ENCODE measurements around the gene OTUD5.
"Not testable (repeated sequence)": the region's sequence is repeated elsewhere in the genome, so short reads cannot be mapped to it uniquely, and the experiment has no call there.

The OTUD5 gene

DNA sequence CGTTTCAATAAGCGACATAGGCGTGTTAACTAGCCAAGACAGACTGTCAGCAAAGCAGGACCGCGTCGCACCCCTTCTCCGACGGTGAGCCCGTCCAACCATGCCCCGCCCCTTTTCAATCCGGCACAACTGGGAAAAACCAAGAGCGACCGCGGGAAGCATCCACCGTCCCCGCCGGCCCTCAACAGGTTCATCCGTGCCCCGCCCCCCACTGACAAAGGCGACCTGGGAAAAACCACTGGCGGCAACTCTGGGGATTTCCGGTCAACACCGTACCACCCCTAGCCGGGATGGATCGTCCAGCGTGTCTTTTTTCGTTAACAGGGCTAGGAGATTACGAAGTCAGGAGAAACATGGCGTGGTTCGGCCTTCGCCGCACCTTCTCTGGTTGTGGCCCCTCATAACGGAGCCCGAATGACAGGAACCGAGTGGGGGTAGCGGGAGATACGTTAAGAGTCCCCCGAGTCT lies 60.2 kb downstream of the OTUD5 start:
- DNase-seq (peak in 1 of 2 donors; percentile 64), ATAC-seq (peak; percentile 36)
- H3K27me3 Mint-ChIP-seq = no peaks in the 10 kb centered on the region
- H3K9me3 Mint-ChIP-seq = no peaks in the 10 kb centered on the region
- H3K27ac Mint-ChIP-seq = peak overlapping the region; percentile 93 to 97
- peak overlapping the region; percentile 81 to 95 for H3K4me3 Mint-ChIP-seq
- H3K4me1 Mint-ChIP-seq = peaks cover 37% of the 10 kb centered on the region

DNA sequence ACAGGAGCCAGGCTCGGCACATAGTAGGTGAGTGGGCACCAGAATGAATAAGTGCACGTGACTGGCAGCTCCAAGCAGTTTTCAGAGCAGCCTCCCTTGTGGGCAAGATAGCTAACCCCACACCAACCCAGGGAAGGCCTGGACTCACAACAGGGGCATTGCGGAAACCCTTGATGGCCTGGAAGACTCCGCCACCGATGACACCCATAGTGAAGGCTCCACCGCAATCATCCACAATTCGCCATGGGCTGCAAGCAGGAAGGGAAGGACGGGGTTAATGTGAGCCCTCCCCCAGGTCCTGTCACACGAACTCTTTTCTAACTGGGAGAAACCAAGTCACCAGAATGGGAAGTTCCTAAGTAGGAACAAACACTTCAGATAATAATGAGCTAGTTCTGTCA lies 60.8 kb downstream of the OTUD5 start:
- ATAC-seq = no peak
- Mint-ChIP-seq H3K9me3 (no peaks in the 10 kb centered on the region), H3K4me1 (peaks cover 34% of the 10 kb centered on the region), H3K27me3 (no peaks in the 10 kb centered on the region), H3K4me3 (peak overlapping the region; percentile 81 to 95), H3K27ac (peak overlapping the region; percentile 86 to 97)
- no peak for DNase-seq

DNA sequence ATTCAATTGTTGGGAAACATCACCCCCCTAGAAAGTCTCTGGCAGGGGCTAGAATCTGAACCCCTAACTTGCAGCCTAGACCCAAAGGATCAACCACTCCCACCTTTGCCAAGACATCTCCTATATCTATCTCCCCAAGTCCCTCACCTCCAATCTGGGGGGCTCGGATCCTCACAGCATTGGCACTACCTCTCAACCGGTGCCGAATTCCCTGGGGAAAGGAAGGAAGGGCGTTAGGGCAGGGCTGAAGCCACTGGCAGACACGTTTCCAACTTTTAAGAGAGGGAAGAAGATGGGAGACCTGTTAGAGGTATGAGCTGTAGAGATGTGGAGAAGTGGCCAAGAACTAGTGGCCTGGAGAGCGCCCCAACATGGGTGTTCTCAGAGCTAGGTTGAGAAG lies 62.5 kb downstream of the OTUD5 start:
- ATAC-seq (no peak), DNase-seq (no peak)
- Mint-ChIP-seq H3K4me1 (peaks cover 39% of the 10 kb centered on the region), H3K4me3 (no peak overlapping the region), H3K27ac (peak overlapping the region in 1 of 2 donors; percentile 34), H3K9me3 (no peaks in the 10 kb centered on the region), H3K27me3 (no peaks in the 10 kb centered on the region)

DNA sequence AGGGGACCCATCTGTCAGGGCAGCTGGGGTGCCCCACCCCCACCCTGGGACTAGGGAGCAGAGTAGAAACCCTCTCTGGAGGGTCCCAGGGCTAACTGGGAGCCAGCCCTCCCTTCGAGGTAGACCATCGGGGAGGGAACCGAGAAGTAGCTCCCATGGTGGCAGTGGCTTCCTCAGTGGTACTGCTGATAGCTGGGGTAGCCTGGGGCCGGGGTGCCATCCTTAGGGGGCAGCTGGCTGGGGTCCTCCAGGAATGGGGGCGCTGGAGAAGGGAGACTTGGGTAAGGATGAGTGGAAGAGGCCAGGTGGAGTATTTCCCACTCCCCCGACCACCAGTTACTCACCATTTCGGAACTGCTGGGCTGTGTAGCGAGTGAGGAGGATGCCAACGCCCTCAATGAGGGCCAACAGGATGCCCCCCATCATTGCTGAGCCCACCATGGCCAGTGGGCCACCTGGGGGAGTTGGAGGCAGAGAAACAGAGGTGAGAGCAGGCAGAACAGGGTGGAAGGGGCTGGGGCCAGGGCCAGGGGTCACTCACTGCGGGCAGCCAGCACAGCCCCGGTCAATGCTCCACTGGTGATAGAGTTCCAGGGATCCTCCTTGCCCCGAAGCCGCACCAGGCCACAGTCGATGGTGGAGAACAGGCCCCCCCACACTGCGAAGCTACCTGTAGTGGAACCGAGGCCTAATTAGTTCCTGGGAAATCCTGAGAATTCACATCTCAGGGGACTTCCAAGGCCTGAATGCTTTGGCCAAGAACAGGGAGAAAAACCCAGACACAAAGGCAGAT lies 63.7 kb downstream of the OTUD5 start:
- no peak overlapping the region for H3K4me3 Mint-ChIP-seq
- no peak overlapping the region for H3K27ac Mint-ChIP-seq
- no peak for DNase-seq
- peaks cover 39% of the 10 kb centered on the region for H3K4me1 Mint-ChIP-seq
- no peak for ATAC-seq
- no peaks in the 10 kb centered on the region for H3K27me3 Mint-ChIP-seq
- no peaks in the 10 kb centered on the region for H3K9me3 Mint-ChIP-seq

DNA sequence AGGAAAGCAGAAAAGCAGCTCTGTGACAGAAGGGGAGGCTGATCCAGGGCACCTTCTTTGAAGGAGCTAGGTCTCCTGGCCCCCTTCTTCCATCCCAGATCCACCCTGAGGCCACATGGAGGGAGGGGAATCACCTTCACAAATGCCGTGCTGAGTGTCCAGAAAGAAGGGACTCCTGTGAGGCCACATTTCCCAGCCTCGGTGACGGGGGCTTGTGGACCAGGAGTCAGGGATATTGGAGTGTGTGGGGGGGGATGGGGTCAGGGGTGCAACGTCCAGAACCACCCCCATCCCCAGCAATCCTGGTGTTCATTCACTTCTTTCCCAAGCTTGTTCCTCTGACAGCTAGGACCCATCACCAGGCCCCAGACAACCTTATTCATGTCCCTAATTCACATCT lies 64.5 kb downstream of the OTUD5 start:
- ATAC-seq = no peak
- DNase-seq = no peak
- Mint-ChIP-seq H3K4me1 (peaks cover 36% of the 10 kb centered on the region), H3K9me3 (no peaks in the 10 kb centered on the region), H3K27me3 (no peaks in the 10 kb centered on the region), H3K4me3 (no peak overlapping the region), H3K27ac (peak overlapping the region in 1 of 2 donors; percentile 57)

DNA sequence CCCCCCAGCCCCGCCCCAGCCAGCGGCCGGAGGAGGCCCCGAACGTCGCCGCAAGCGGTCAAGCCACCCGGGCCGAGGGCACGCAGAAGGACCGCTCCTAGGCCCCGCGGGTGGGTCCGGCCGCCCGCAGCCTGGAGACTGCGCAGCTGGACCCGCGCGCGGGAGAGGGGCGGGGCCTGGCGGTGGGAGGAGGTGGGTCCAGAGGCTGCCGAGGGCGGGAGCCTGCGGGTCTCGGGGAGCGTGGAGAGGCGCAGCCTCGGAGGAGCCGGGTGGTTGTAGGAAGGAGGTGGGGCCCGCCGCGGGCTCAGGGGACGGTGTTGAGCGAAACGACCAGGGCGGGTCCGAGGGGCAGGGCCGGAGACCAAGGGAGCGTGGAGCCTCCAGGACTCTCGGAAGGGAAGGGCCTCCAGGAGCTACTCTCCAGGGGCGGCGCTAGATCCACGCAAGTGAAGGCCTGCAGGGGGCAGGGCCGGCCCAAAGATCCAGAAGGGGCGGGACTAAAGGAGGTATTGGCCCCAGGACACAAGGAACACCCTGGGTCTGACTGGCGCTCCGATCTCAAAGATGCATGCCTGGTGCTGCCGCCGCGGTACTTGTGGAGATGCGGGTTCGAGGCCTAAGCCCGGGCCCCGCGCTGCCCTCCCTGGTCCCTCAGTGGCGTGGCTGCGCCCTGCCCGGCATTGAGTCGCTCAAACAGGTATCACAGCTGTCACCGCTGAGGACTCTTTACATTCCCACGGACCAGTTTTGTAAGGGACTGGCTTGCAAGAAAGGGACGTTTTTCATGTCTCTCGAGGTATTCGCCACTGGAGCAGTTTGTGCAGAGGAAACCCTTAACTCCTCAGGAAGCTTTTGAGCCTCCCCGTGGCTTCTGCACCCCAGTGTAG lies 65.8 kb downstream of the OTUD5 start:
- peak overlapping the region; percentile 93 to 97 for H3K4me3 Mint-ChIP-seq
- H3K9me3 Mint-ChIP-seq = no peaks in the 10 kb centered on the region
- peaks cover 33% of the 10 kb centered on the region for H3K4me1 Mint-ChIP-seq
- peak overlapping the region in 1 of 2 donors; percentile 20 for H3K27ac Mint-ChIP-seq
- DNase-seq = peak; percentile 66 to 82
- no peaks in the 10 kb centered on the region for H3K27me3 Mint-ChIP-seq
- peak; percentile 91 for ATAC-seq

DNA sequence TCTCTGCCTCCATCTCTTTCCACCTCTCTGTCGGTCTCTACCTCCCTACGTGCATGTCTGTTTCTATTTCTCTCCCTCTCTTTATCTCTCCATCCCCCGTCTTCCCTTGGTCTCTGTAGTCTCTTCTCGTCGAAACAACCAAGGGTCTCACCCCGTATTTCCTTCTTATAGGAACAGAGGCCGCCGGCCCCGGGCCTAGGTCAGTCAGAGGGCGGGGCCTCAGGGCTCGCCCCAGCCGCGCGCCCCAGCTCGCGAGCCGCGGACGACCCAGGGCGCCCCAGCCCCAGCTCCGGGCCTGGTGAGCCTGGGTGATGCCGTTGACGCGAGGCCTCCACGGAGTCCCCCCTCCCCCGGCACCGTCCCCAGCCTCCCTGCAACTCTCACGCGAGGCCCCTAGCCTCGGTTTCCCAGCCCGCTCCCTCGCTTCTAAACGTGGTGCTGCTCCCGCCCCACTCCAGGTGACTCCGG lies 66.4 kb downstream of the OTUD5 start:
- Mint-ChIP-seq H3K9me3 (no peaks in the 10 kb centered on the region), H3K27me3 (no peaks in the 10 kb centered on the region), H3K4me1 (peaks cover 29% of the 10 kb centered on the region), H3K4me3 (peak overlapping the region; percentile 93 to 97), H3K27ac (peak overlapping the region in 1 of 2 donors; percentile 90)
- DNase-seq = peak in 1 of 2 donors; percentile 35
- peak; percentile 73 for ATAC-seq

DNA sequence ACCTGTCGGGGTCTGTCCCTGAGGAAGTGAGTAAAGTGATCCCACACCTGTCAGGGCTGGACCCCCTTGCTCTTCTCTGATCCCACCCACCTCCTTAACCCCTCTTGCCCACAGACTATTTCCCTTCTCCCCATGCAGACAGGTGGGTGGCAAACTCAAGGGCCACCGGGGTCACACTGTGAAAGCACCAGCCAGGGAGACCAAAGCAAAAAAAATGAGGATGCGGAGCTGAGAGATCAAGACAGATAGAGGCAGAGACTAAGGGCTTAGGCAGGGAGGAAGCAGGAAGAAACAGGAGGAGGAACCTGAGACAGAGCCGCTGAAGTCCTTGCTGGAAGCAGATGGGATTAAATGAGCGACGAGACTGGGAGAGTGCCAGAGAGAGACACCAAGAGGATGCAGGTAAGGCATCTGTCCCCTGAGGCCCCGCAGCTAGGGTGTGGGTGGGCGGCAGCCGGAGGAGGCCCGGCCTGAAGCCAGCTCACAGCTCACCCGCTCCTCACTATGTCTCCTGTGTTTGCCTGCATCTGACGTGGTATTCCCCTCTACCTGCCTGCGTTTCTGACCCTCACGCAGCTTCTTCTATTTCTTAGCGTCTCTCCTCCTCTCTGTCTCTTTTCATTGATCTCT lies 67.0 kb downstream of the OTUD5 start:
- DNase-seq (no peak), ATAC-seq (peak; percentile 24)
- H3K4me1 Mint-ChIP-seq = peaks cover 27% of the 10 kb centered on the region
- peak overlapping the region; percentile 93 to 97 for H3K4me3 Mint-ChIP-seq
- H3K27me3 Mint-ChIP-seq = no peaks in the 10 kb centered on the region
- H3K27ac Mint-ChIP-seq = peak overlapping the region in 1 of 2 donors; percentile 90
- H3K9me3 Mint-ChIP-seq = no peaks in the 10 kb centered on the region

DNA sequence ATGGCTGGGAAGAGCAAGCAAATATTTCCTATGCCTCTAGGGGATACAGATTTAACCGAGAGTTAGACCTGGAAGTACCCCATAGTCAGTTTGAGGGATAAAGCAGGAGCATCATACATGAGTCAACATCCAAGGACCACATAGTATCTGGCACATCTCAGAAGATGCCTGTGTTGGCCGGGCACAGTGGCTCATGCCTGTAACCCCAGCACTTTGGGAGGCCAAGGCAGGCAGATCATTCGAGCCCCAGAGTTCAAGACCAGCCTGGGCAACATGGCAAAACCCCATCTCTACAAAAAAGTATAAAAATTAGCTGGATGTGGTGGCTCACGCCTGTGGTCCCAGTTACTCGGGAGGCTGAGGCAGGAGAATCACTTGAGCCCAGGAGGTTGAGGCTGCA lies 70.8 kb downstream of the OTUD5 start:
- H3K27me3 Mint-ChIP-seq, H3K9me3 Mint-ChIP-seq, DNase-seq, ATAC-seq, H3K4me3 Mint-ChIP-seq, H3K27ac Mint-ChIP-seq: not testable (repeated sequence)
- H3K4me1 Mint-ChIP-seq = peaks cover 12% of the 10 kb centered on the region

DNA sequence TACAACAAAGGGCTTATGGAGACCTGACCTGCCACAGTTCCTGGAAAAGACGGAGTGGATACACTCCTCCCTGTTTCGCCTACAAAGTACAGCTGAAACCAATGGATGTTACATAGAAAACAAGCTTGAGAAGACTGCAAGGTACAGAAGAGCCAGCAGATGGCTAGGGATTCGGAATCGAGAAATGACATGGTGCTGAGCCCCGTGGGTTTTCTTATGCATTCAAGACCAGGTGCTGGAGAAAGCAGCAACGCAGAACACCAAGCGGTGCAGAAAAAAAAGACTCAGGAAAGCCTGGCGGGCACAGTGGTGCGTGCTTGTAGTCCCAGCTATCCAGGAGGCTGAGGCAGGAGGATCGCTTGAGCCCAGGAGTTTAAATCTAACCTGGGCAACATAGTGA lies 73.7 kb downstream of the OTUD5 start:
- Mint-ChIP-seq H3K4me3 (no peak overlapping the region), H3K27ac (no peak overlapping the region), H3K27me3 (no peaks in the 10 kb centered on the region), H3K4me1 (no peaks in the 10 kb centered on the region), H3K9me3 (no peaks in the 10 kb centered on the region)
- no peak for DNase-seq
- no peak for ATAC-seq

DNA sequence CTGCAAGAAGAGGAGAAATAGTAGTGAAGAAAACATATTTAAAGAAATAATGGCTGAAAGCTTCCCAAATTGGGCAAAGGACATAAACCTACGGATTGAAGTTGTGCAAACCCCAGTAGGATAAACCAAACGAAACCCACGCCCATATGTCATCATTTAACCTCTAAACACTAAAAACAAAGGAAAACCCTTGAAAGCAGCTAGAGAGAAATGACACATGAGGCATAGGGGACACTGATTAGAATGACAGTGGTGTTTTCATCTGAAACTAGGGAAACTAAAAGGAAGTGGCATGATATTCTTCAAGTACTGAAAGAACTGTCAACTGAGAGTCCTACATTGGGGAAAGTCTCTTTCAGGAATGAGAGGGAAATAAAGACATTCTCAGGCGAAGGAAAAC lies 80.5 kb downstream of the OTUD5 start:
- not testable (repeated sequence) for H3K27me3 Mint-ChIP-seq, H3K27ac Mint-ChIP-seq, H3K4me1 Mint-ChIP-seq, ATAC-seq, H3K9me3 Mint-ChIP-seq, H3K4me3 Mint-ChIP-seq, DNase-seq
